Central memory CD8-positive, alpha-beta T cell (primary cell): Measurements from ENCODE around the gene LIX1.

Source experiments
- ATAC-seq: fragments of 150-1000 bp; cut with Tn5 transposase; replicated peaks from 2 replicates; pipeline ENCODE4 v1.10.0; 2022; ENCODE audit warnings: mild to moderate bottlenecking, moderate FRiP score, moderate number of reproducible peaks; ENCODE audit not compliant: poor library complexity, severe bottlenecking; ENCODE audit errors: extremely low read depth
- DNase-seq, 2 donors: peaks; one replicate each; pipeline ENCODE4 v3.0.0; 2021; ENCODE audit warnings: low spot score in 2 of 2
- H3K27ac Mint-ChIP-seq: one replicate; pipeline ENCODE4 v1.8.0; 2022; ENCODE audit warnings: low read depth, mild to moderate bottlenecking, moderate library complexity, mixed read lengths
- H3K27me3 Mint-ChIP-seq: one replicate; pipeline ENCODE4 v1.8.0; 2022; ENCODE audit warnings: mixed read lengths
- H3K36me3 Mint-ChIP-seq: one replicate; pipeline ENCODE4 v1.8.0; 2022; ENCODE audit warnings: mild to moderate bottlenecking, moderate library complexity, mixed read lengths; ENCODE audit not compliant: insufficient read depth
- H3K4me1 Mint-ChIP-seq: one replicate; pipeline ENCODE4 v1.8.0; 2022; ENCODE audit warnings: mixed read lengths
- H3K4me3 Mint-ChIP-seq: one replicate; pipeline ENCODE4 v1.8.0; 2022; ENCODE audit warnings: mild to moderate bottlenecking, moderate library complexity, mixed read lengths
- H3K9me3 Mint-ChIP-seq: one replicate; pipeline ENCODE4 v1.8.0; 2022; ENCODE audit warnings: mixed read lengths

The LIX1 gene

GRCh38 chr5:97076098-97076497 is 66.3 kb downstream of the LIX1 start:
- Mint-ChIP-seq H3K36me3 (no peaks in the 10 kb centered on the region), H3K9me3 (no peaks in the 10 kb centered on the region), H3K4me1 (no peaks in the 10 kb centered on the region), H3K27ac (no peak overlapping the region), H3K27me3 (no peaks in the 10 kb centered on the region), H3K4me3 (no peak overlapping the region)
- ATAC-seq (no peak), DNase-seq (no peak)

- no peak overlapping the region for H3K4me3 Mint-ChIP-seq
- DNase-seq = no peak
These were observed 66.8 kb downstream of the LIX1 start for GRCh38 chr5:97075649-97076048.

GRCh38 chr5:97074859-97075489 is 67.4 kb downstream of the LIX1 start:
- ATAC-seq = no peak
- no peak overlapping the region for H3K27ac Mint-ChIP-seq
- no peaks in the 10 kb centered on the region for H3K9me3 Mint-ChIP-seq
- H3K27me3 Mint-ChIP-seq = no peaks in the 10 kb centered on the region
- no peaks in the 10 kb centered on the region for H3K4me1 Mint-ChIP-seq
- H3K36me3 Mint-ChIP-seq = no peaks in the 10 kb centered on the region
- no peak for DNase-seq
- H3K4me3 Mint-ChIP-seq = no peak overlapping the region

More at GRCh38 chr5:97075649-97076048, 66.8 kb downstream of the LIX1 start:
- no peak overlapping the region for H3K27ac Mint-ChIP-seq
- no peaks in the 10 kb centered on the region for H3K9me3 Mint-ChIP-seq
- no peaks in the 10 kb centered on the region for H3K4me1 Mint-ChIP-seq
- H3K36me3 Mint-ChIP-seq = no peaks in the 10 kb centered on the region
- no peak for ATAC-seq
- H3K27me3 Mint-ChIP-seq = no peaks in the 10 kb centered on the region

GRCh38 chr5:97073420-97073819 is 69.0 kb downstream of the LIX1 start:
- DNase-seq (no peak), ATAC-seq (no peak)
- Mint-ChIP-seq H3K27ac (no peak overlapping the region), H3K4me1 (no peaks in the 10 kb centered on the region), H3K4me3 (no peak overlapping the region), H3K27me3 (no peaks in the 10 kb centered on the region), H3K36me3 (no peaks in the 10 kb centered on the region), H3K9me3 (no peaks in the 10 kb centered on the region)

GRCh38 chr5:97072696-97073095 is 69.7 kb downstream of the LIX1 start:
- Mint-ChIP-seq H3K27ac (no peak overlapping the region), H3K27me3 (no peaks in the 10 kb centered on the region), H3K4me3 (no peak overlapping the region), H3K9me3 (no peaks in the 10 kb centered on the region), H3K4me1 (no peaks in the 10 kb centered on the region), H3K36me3 (no peaks in the 10 kb centered on the region)
- DNase-seq (no peak), ATAC-seq (no peak)

GRCh38 chr5:97071993-97072392 is 70.4 kb downstream of the LIX1 start:
- H3K27ac Mint-ChIP-seq = no peak overlapping the region
- no peaks in the 10 kb centered on the region for H3K36me3 Mint-ChIP-seq

GRCh38 chr5:97071101-97071500 is 71.3 kb downstream of the LIX1 start:
- no peak overlapping the region for H3K4me3 Mint-ChIP-seq
- no peak for DNase-seq
- H3K27me3 Mint-ChIP-seq = no peaks in the 10 kb centered on the region
- no peak for ATAC-seq
- no peak overlapping the region for H3K27ac Mint-ChIP-seq
- no peaks in the 10 kb centered on the region for H3K4me1 Mint-ChIP-seq
- no peaks in the 10 kb centered on the region for H3K36me3 Mint-ChIP-seq
- no peaks in the 10 kb centered on the region for H3K9me3 Mint-ChIP-seq

More at GRCh38 chr5:97071993-97072392, 70.4 kb downstream of the LIX1 start:
- Mint-ChIP-seq H3K27me3 (no peaks in the 10 kb centered on the region), H3K4me3 (no peak overlapping the region), H3K9me3 (no peaks in the 10 kb centered on the region), H3K4me1 (no peaks in the 10 kb centered on the region)
- DNase-seq (no peak), ATAC-seq (no peak)

- Mint-ChIP-seq H3K27me3 (no peaks in the 10 kb centered on the region), H3K9me3 (no peaks in the 10 kb centered on the region), H3K36me3 (no peaks in the 10 kb centered on the region), H3K4me1 (no peaks in the 10 kb centered on the region), H3K4me3 (no peak overlapping the region), H3K27ac (no peak overlapping the region)
- DNase-seq (no peak), ATAC-seq (no peak)
These were observed 72.2 kb downstream of the LIX1 start for GRCh38 chr5:97070234-97070633.

GRCh38 chr5:97067296-97067850 is 75.0 kb downstream of the LIX1 start:
- ATAC-seq (no peak), DNase-seq (no peak)
- Mint-ChIP-seq H3K27ac (no peak overlapping the region), H3K36me3 (no peaks in the 10 kb centered on the region), H3K4me3 (no peak overlapping the region), H3K27me3 (no peaks in the 10 kb centered on the region), H3K4me1 (no peaks in the 10 kb centered on the region), H3K9me3 (no peaks in the 10 kb centered on the region)

- H3K27ac Mint-ChIP-seq = no peak overlapping the region
- no peaks in the 10 kb centered on the region for H3K27me3 Mint-ChIP-seq
- DNase-seq = no peak
- no peak overlapping the region for H3K4me3 Mint-ChIP-seq
- no peaks in the 10 kb centered on the region for H3K9me3 Mint-ChIP-seq
- ATAC-seq = no peak
- no peaks in the 10 kb centered on the region for H3K4me1 Mint-ChIP-seq
- H3K36me3 Mint-ChIP-seq = no peaks in the 10 kb centered on the region
These were observed 76.9 kb downstream of the LIX1 start for GRCh38 chr5:97065475-97065874.

- Mint-ChIP-seq H3K4me1 (no peaks in the 10 kb centered on the region), H3K36me3 (no peaks in the 10 kb centered on the region), H3K9me3 (peaks cover 9% of the 10 kb centered on the region), H3K27me3 (no peaks in the 10 kb centered on the region), H3K27ac (no peak overlapping the region), H3K4me3 (no peak overlapping the region)
- DNase-seq (no peak), ATAC-seq (no peak)
These were observed 79.2 kb downstream of the LIX1 start for GRCh38 chr5:97063251-97063650.

- no peaks in the 10 kb centered on the region for H3K27me3 Mint-ChIP-seq
- H3K36me3 Mint-ChIP-seq = no peaks in the 10 kb centered on the region
- ATAC-seq (no peak), DNase-seq (no peak)
- H3K27ac Mint-ChIP-seq = no peak overlapping the region
- peaks cover 9% of the 10 kb centered on the region for H3K9me3 Mint-ChIP-seq
- no peaks in the 10 kb centered on the region for H3K4me1 Mint-ChIP-seq
- H3K4me3 Mint-ChIP-seq = no peak overlapping the region
These were observed 80.4 kb downstream of the LIX1 start for GRCh38 chr5:97062046-97062445.

- DNase-seq (no peak), ATAC-seq (no peak)
- Mint-ChIP-seq H3K27ac (no peak overlapping the region), H3K27me3 (peaks cover 9% of the 10 kb centered on the region), H3K4me1 (no peaks in the 10 kb centered on the region), H3K9me3 (peaks cover 9% of the 10 kb centered on the region), H3K4me3 (no peak overlapping the region), H3K36me3 (no peaks in the 10 kb centered on the region)
These were observed 86.1 kb downstream of the LIX1 start for GRCh38 chr5:97056263-97056662.
